Measurements from ENCODE around the gene TWF2. TPM values are rescaled to one million over a fixed set of nuclear protein-coding genes. Genes with fewer than 3 reads are reported as not detected.

Gene TWF2
- polyA plus RNA-seq, 2 of the 4 experiments (the other 2 are of a cell fraction) = 36.8 to 53.6 TPM

DNA sequence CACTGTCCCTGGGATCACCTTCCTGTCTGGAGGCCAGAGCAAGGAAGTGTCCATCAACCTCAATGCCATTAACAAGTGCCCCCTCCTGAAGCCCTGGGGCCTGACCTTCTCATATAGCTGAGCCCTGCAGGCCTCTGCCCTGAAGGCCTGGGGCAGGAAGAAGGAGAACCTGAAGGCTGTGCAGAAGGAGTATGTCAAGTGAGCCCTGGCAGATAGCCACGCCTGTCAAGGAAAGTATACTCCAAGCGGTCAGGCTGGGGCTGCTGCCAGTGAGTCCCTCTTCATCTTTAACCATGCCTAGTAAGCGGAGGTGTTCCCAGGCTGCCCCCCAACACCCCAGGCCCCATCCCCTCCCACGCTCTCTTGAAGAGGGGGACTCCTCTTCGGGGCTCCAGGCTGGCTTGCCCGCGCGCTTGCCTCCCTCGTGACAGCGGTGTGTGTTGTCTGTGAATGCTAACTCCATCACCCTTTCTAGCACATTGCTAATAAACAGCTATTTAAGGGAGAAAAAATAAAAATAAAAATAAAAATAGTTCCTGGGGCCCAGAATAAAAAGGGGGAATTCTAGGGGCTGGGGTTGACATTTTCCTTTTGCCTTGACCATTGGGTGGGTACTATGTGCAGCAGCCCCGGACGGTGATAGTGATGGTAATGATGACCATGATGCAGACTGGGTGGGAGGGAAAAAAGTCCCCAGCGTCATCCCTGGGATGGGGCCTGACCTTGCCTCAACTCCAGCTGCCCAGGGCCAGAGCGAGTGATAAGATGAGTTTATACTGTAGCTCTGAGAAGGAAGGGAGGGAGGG is 44.3 kb downstream of the TWF2 start:
- CTCF ChIA-PET = interaction anchor here (4.5 kb wide), 1 partner anchor 26 kb away, joined by 24 read pairs; no protein-coding TSS in a partner anchor
- ATAC-seq (no peak), FAIRE-seq (no peak), DNase-seq (ENCODE audit: low read depth in 1 of 2, low spot score in 1 of 2) (no peak)
- WGBS (ENCODE audit: missing lambda C conversion rate) = 94% methylated on average over 10 of the region's 14 CpGs
- H3K4me3 ChIP-seq = no peak overlapping the region
- POLR2A ChIA-PET = interaction anchor here (0.6 kb wide), 1 partner anchor 210 kb away, joined by 3 read pairs; no protein-coding TSS in a partner anchor
- H3K4me1 ChIP-seq = peaks cover 31% of the 10 kb centered on the region
- H3K9me3 ChIP-seq = no peaks in the 10 kb centered on the region
- no peak overlapping the region for H3K27ac ChIP-seq
- no peak overlapping the region for H3K4me2 ChIP-seq
- TF ChIP-seq NR3C1 (IDR thresholded peaks at IDR 0.05) = no peak
- no peak for TF ChIP-seq MYC (IDR thresholded peaks at IDR 0.05; ENCODE audit: borderline replicate concordance, low read length)
- TF ChIP-seq CTCF (IDR thresholded peaks at IDR 0.05) = no peak
- TF ChIP-seq RARB (CRISPR knock-in tag; IDR thresholded peaks at IDR 0.05) = no peak
- no peak for TF ChIP-seq ATOH8 (CRISPR knock-in tag; IDR thresholded peaks at IDR 0.05; ENCODE audit: low read depth)
- TF ChIP-seq MAZ (IDR thresholded peaks at IDR 0.05; ENCODE audit: borderline replicate concordance, low read depth, low read length) = no peak

DNA sequence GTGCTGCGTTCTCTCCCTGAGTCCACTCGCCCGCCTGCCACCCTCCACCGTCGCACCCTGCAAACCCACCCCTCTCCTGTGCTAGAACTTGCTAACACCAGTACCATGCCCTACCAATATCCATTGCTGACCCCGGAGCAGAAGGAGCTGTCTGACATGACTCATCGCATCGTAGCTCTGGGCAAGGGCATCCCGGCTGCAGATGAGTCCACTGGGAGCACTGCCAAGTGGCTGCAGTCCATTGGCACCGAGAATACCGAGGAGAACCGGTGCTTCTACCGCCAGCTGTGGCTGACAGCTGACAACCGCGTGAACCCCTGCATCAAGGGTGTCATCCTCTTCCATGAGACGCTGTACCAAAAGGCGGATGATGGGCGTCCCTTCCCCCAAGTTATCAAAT is 45.9 kb downstream of the TWF2 start:
- ATAC-seq (peak; percentile 29 to 50; a peak in 3 of 6 replicates), FAIRE-seq (no peak), DNase-seq (ENCODE audit: low read depth in 1 of 2, low spot score in 1 of 2) (peak; percentile 40 to 43)
- ChIA-PET POLR2A (interaction anchor here (1.0 kb wide), 1 partner anchor 38 kb away, joined by 3 read pairs; the partner anchor contains the start of gene POC1A), CTCF (interaction anchor here (0.6 to 4.5 kb wide), 2 partner anchors 27 to 146 kb away, joined by 3 to 24 read pairs; no protein-coding TSS in a partner anchor)
- 75% methylated on average over 11 of the region's 18 CpGs for WGBS (ENCODE audit: missing lambda C conversion rate)
- no peak overlapping the region for H3K4me3 ChIP-seq
- peak overlapping the region; percentile 5; the same call in 2 of the 3 replicates for H3K4me2 ChIP-seq
- TF ChIP-seq FOSL2 (IDR thresholded peaks at IDR 0.05) (no peak), FOSL2 (CRISPR knock-in tag; IDR thresholded peaks at IDR 0.05) (peak; percentile 61; the same call in 1 of the 2 replicates), PBX3 (IDR thresholded peaks at IDR 0.05) (no peak)
- H3K27ac ChIP-seq = 0 out of 6 replicates have a peak overlapping the region, but pooled peaks of 1 of the 2 experiments have one; percentile 37
- H3K4me1 ChIP-seq = peaks cover 24% of the 10 kb centered on the region
- H3K9me3 ChIP-seq = no peaks in the 10 kb centered on the region

GRCh38 chr3:52191663-52192062 is 47.3 kb downstream of the TWF2 start:
- no peak for DNase-seq (ENCODE audit: low read depth in 1 of 2, low spot score in 1 of 2)
- no peaks in the 10 kb centered on the region for H3K9me3 ChIP-seq
- WGBS (ENCODE audit: missing lambda C conversion rate) = 78% methylated on average over 4 of the region's 4 CpGs
- peaks cover 13% of the 10 kb centered on the region for H3K4me1 ChIP-seq
- no peak overlapping the region for H3K27ac ChIP-seq
- no peak for FAIRE-seq
- no peak overlapping the region for H3K4me2 ChIP-seq
- ATAC-seq = no peak
- ChIA-PET POLR2A (no interaction called here), CTCF (interaction anchor here (4.5 kb wide), 1 partner anchor 29 kb away, joined by 24 read pairs; no protein-coding TSS in a partner anchor)
- H3K4me3 ChIP-seq = no peak overlapping the region
- no peak for TF ChIP-seq RFX5 (IDR thresholded peaks at IDR 0.05)

GRCh38 chr3:52190294-52191074 is 48.5 kb downstream of the TWF2 start:
- DNase-seq (ENCODE audit: low read depth in 1 of 2, low spot score in 1 of 2) = no peak
- H3K27ac ChIP-seq = no peak overlapping the region

More at GRCh38 chr3:52190294-52191074, 48.5 kb downstream of the TWF2 start:
- ChIA-PET POLR2A (no interaction called here), CTCF (interaction anchor here (1.1 to 1.3 kb wide), 2 partner anchors 30 to 67 kb away, joined by 3 read pairs; no protein-coding TSS in a partner anchor)
- H3K4me1 ChIP-seq = peaks cover 9% of the 10 kb centered on the region; the same call in 1 of the 3 replicates
- FAIRE-seq (no peak), ATAC-seq (no peak)
- 76% methylated on average over 5 of the region's 9 CpGs for WGBS (ENCODE audit: missing lambda C conversion rate)
- no peak overlapping the region for H3K4me2 ChIP-seq
- H3K9me3 ChIP-seq = no peaks in the 10 kb centered on the region
- H3K4me3 ChIP-seq = no peak overlapping the region
- TF ChIP-seq KDM1A (IDR thresholded peaks at IDR 0.05; ENCODE audit: low read depth) (no peak), NPAS2 (CRISPR knock-in tag; IDR thresholded peaks at IDR 0.05; ENCODE audit: borderline replicate concordance) (no peak), RCOR1 (IDR thresholded peaks at IDR 0.05; ENCODE audit: low read depth, low read length) (no peak), HOXB5 (CRISPR knock-in tag; IDR thresholded peaks at IDR 0.05) (no peak), CBX2 (IDR thresholded peaks at IDR 0.05; ENCODE audit: borderline replicate concordance, low read depth) (no peak), CTCF (IDR thresholded peaks at IDR 0.05) (no peak), EP300 (IDR thresholded peaks at IDR 0.05) (no peak), CEBPB (IDR thresholded peaks at IDR 0.05) (no peak), CHD2 (IDR thresholded peaks at IDR 0.05; ENCODE audit: low read length, partially characterized antibody) (no peak), EHMT2 (IDR thresholded peaks at IDR 0.05; ENCODE audit: low read depth) (no peak), CHD4 (IDR thresholded peaks at IDR 0.05; ENCODE audit: borderline replicate concordance) (no peak)

Measured in A549 (cell line).